Measurements from ENCODE around the gene CARMIL3.

DNA sequence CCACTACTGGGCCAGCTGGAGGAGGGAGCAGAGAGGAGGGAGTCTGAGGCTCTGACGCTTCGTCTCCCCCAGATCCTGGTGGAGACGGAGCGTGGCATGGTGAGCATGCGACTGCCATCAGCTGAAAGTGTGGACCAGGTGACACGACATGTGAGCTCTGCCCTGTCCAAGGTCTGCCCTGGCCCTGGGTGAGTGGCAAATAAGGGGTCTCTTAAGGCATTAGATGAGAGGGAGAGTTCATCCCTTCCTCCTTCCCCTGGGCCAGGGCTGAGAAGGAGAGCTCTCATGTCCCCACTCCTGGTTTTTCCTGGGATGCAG lies 2.5 kb downstream of the CARMIL3 start:
- TF ChIP-seq EZH2 (IDR thresholded peaks at IDR 0.05) (no peak), EZH2phosphoT487 (IDR thresholded peaks at IDR 0.05) (no peak)
- TF ChIP-seq, protein P1, sequence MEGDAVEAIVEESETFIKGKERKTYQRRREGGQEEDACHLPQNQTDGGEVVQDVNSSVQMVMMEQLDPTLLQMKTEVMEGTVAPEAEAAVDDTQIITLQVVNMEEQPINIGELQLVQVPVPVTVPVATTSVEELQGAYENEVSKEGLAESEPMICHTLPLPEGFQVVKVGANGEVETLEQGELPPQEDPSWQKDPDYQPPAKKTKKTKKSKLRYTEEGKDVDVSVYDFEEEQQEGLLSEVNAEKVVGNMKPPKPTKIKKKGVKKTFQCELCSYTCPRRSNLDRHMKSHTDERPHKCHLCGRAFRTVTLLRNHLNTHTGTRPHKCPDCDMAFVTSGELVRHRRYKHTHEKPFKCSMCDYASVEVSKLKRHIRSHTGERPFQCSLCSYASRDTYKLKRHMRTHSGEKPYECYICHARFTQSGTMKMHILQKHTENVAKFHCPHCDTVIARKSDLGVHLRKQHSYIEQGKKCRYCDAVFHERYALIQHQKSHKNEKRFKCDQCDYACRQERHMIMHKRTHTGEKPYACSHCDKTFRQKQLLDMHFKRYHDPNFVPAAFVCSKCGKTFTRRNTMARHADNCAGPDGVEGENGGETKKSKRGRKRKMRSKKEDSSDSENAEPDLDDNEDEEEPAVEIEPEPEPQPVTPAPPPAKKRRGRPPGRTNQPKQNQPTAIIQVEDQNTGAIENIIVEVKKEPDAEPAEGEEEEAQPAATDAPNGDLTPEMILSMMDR (IDR thresholded peaks at IDR 0.05): no peak

Data from neural progenitor cell (in vitro differentiated cells).